CD14-positive monocyte (primary cell): Measurements from ENCODE around the gene UGT1A8. TPM values are rescaled to one million over a fixed set of nuclear protein-coding genes. Genes with fewer than 3 reads are reported as not detected.
"Not testable (repeated sequence)": the region's sequence is repeated elsewhere in the genome, so short reads cannot be mapped to it uniquely, and the experiment has no call there.

Experiments used
- DNase-seq, 3 donors: peaks; one replicate each; pipeline ENCODE4 v3.0.0-alpha.2; 2011 to 2022
- H2AFZ ChIP-seq: 2 replicates; pipeline ENCODE4 v1.6.0; 2012; ENCODE audit warnings: mild to moderate bottlenecking, low read depth, low read length, inconsistent platforms; ENCODE audit not compliant: insufficient read depth, poor library complexity, severe bottlenecking
- H3K27ac ChIP-seq, 2 donors: 1 replicate in 1 of 2; 2 replicates in 1 of 2; pipeline ENCODE4 v1.5.1; 2012 to 2013; ENCODE audit warnings: low read length in 2 of 2, control low read depth in 1 of 2, inconsistent platforms in 1 of 2, low read depth in 1 of 2, mild to moderate bottlenecking in 1 of 2
- H3K27me3 ChIP-seq, 2 donors: one replicate each; pipeline versions ENCODE4 v1.6.0 to v1.6.1; 2011 to 2013; ENCODE audit warnings: low read length in 2 of 2; ENCODE audit not compliant: control insufficient read depth in 2 of 2, insufficient read depth in 2 of 2
- H3K36me3 ChIP-seq, 2 donors: replicated peaks in 1 of 2; 1 replicate in 1 of 2; 2 replicates in 1 of 2; pipeline versions ENCODE4 v1.5.1 to v1.6.1; 2012 to 2013; ENCODE audit warnings: low read length in 2 of 2, control low read depth in 1 of 2, inconsistent platforms in 1 of 2, mild to moderate bottlenecking in 1 of 2; ENCODE audit not compliant: insufficient read depth in 2 of 2, control insufficient read depth in 1 of 2
- H3K4me1 ChIP-seq, 2 donors: 1 replicate in 1 of 2; 2 replicates in 1 of 2; pipeline versions ENCODE4 v1.5.1 to v1.6.1; 2012 to 2013; ENCODE audit warnings: low read length in 2 of 2, control low read depth in 1 of 2, inconsistent platforms in 1 of 2, mild to moderate bottlenecking in 1 of 2, moderate library complexity in 1 of 2; ENCODE audit not compliant: insufficient read depth in 2 of 2, control insufficient read depth in 1 of 2
- H3K4me2 ChIP-seq: replicated peaks from 2 replicates; pipeline ENCODE3; 2012; ENCODE audit warnings: low read length, moderate library complexity, mild to moderate bottlenecking; ENCODE audit not compliant: poor library complexity, severe bottlenecking; ENCODE audit errors: extremely low read depth
- H3K4me3 ChIP-seq, 3 experiments: fragments of 200-600 bp in 1 of 3; sonication (generic) in 1 of 3; replicated peaks in 1 of 3; 1 replicate in 2 of 3; 2 replicates in 1 of 3; pipeline ENCODE4 v1.5.1; 2011 to 2013; ENCODE audit warnings: low read length in 3 of 3, mild to moderate bottlenecking in 3 of 3, control low read depth in 2 of 3, low read depth in 2 of 3, inconsistent platforms in 1 of 3, moderate library complexity in 1 of 3
- H3K79me2 ChIP-seq: 2 replicates; pipeline ENCODE4 v1.6.0; 2012; ENCODE audit warnings: mild to moderate bottlenecking, control low read depth, inconsistent platforms, low read length, moderate library complexity; ENCODE audit not compliant: insufficient read depth
- H3K9ac ChIP-seq: 2 replicates; pipeline ENCODE4 v1.6.0; 2017; ENCODE audit warnings: low read length, mild to moderate bottlenecking; ENCODE audit not compliant: insufficient read depth, poor library complexity, severe bottlenecking
- H3K9me3 ChIP-seq, 2 donors: replicated peaks in 1 of 2; 1 replicate in 1 of 2; 2 replicates in 1 of 2; pipeline versions ENCODE4 v1.5.1 to v1.6.1; 2012 to 2013; ENCODE audit warnings: low read length in 2 of 2, control low read depth in 1 of 2; ENCODE audit not compliant: control insufficient read depth in 1 of 2, insufficient read depth in 1 of 2
- H4K20me1 ChIP-seq: 2 replicates; pipeline ENCODE4 v1.6.0; 2012; ENCODE audit warnings: mild to moderate bottlenecking, low read length, control low read depth, moderate library complexity; ENCODE audit not compliant: insufficient read depth
- H3K27ac Mint-ChIP-seq, 7 donors: one replicate each; pipeline ENCODE4 v1.8.0; 2020; ENCODE audit warnings: mild to moderate bottlenecking in 7 of 7, mixed read lengths in 7 of 7, moderate library complexity in 6 of 7, inconsistent platforms in 2 of 7
- H3K27me3 Mint-ChIP-seq, 3 donors: one replicate each; pipeline ENCODE4 v1.8.0; 2021 to 2022; ENCODE audit warnings: low read depth in 3 of 3, mild to moderate bottlenecking in 3 of 3, mixed read lengths in 3 of 3, moderate library complexity in 3 of 3, inconsistent platforms in 1 of 3
- H3K36me3 Mint-ChIP-seq, 2 donors: one replicate each; pipeline ENCODE4 v1.8.0; 2020; ENCODE audit warnings: mixed read lengths in 2 of 2, inconsistent platforms in 1 of 2, mild to moderate bottlenecking in 1 of 2
- H3K4me1 Mint-ChIP-seq: one replicate; pipeline ENCODE4 v1.8.0; 2020; ENCODE audit warnings: mild to moderate bottlenecking, mixed read lengths
- H3K4me3 Mint-ChIP-seq, 2 donors: one replicate each; pipeline ENCODE4 v1.8.0; 2020; ENCODE audit warnings: mild to moderate bottlenecking in 2 of 2, mixed read lengths in 2 of 2, moderate library complexity in 1 of 2
- H3K9me3 Mint-ChIP-seq, 7 donors: one replicate each; pipeline ENCODE4 v1.8.0; 2020 to 2022; ENCODE audit warnings: mixed read lengths in 7 of 7, mild to moderate bottlenecking in 6 of 7, moderate library complexity in 6 of 7, inconsistent platforms in 2 of 7
- CTCF ChIP-seq: fragments of 200-600 bp; IDR thresholded peaks from one replicate; pipeline ENCODE4 v1.8.0; 2022; ENCODE audit warnings: antibody characterized with exemption, mild to moderate bottlenecking
- WGBS: methylation state at CpG from one replicate; pipeline ENCODE4 v1.1.5; 2013; ENCODE audit warnings: missing lambda C conversion rate; ENCODE audit not compliant: insufficient coverage; 5-methylcytosine and 5-hydroxymethylcytosine counted together
- intact Hi-C, 2 donors: fragments of 100-400 bp; cut with micrococcal nuclease; formaldehyde crosslinking; loops; one replicate each; pipeline versions ENCODE4 v1.15.0 to v1.15.1; 2023
- polyA minus RNA-seq: library from RNA; depleted of rRNA, polyadenylated mRNA; stranded (reverse); fragments of >200 nt; gene quantifications from 2 replicates; pipeline ENCODE4 v1.2.3, GENCODE V29; 2012
- polyA plus RNA-seq, 3 donors: library from polyadenylated mRNA; depleted of rRNA in 1 of 3; unstranded in 2 of 3; stranded (reverse) in 1 of 3; fragments of 300-500 nt in 2 of 3; fragments of >200 nt in 1 of 3; fragmentation: Illumina TruSeq in 2 of 3; gene quantifications; 1 replicate in 2 of 3; 2 replicates in 1 of 3; pipeline ENCODE4 v1.2.3, GENCODE V29; 2012 to 2021
- total RNA-seq, 12 experiments: library from RNA in 1 of 12; stranded (reverse) in 1 of 12; fragments of 120-200 nt in 1 of 12; gene quantifications; one replicate each; pipeline ENCODE4 v1.2.4 and lab custom pipeline; 2013 to 2026; ENCODE audit warnings: mixed read lengths in 6 of 12, inconsistent platforms in 1 of 12

Gene UGT1A8
- not detected for total RNA-seq (2013)
- polyA plus RNA-seq, result not detected
- not detected in 2 replicates for polyA minus RNA-seq
- 0 to 0.35 (median 0) reads per million in 11 experiments for total RNA-seq (lab: John Stamatoyannopoulos, UW)

- H3K4me1 Mint-ChIP-seq, H3K27me3 ChIP-seq, H3K4me3 ChIP-seq, DNase-seq, H3K9ac ChIP-seq, H3K79me2 ChIP-seq, H4K20me1 ChIP-seq, H3K27ac ChIP-seq, H3K9me3 ChIP-seq, H3K4me1 ChIP-seq, intact Hi-C loops, H3K27ac Mint-ChIP-seq, H3K4me3 Mint-ChIP-seq, H3K4me2 ChIP-seq, H3K27me3 Mint-ChIP-seq, H3K36me3 Mint-ChIP-seq, H2AFZ ChIP-seq, H3K36me3 ChIP-seq: not testable (repeated sequence)
- H3K9me3 Mint-ChIP-seq, result peaks cover 6 to 29% (median 9%) of the 10 kb centered on the region in 7 donors
- WGBS, result 88% methylated on average over 3 of the region's 5 CpGs
Measured at GRCh38 chr2:233617476-233617875, at the start of gene UGT1A8. TSS of gene UGT1A8 (plus strand) at chr2:233617633. CDS start at chr2:233617708, 75 bp downstream.

GRCh38 chr2:233571001-233571400, 46.4 kb upstream of the UGT1A8 start:
- no peaks in the 10 kb centered on the region for H3K36me3 Mint-ChIP-seq
- Histone ChIP-seq H3K4me1 (no peaks in the 10 kb centered on the region), H3K79me2 (no peaks in the 10 kb centered on the region), H2AFZ (no peak overlapping the region), H4K20me1 (no peaks in the 10 kb centered on the region), H3K27ac (no peak overlapping the region), H3K4me3 (no peak overlapping the region), H3K36me3 (no peaks in the 10 kb centered on the region), H3K9me3 (no peaks in the 10 kb centered on the region), H3K27me3 (peaks cover 3 to 12% of the 10 kb centered on the region in 2 donors), H3K9ac (no peak overlapping the region), H3K4me2 (no peak overlapping the region)
- intact Hi-C loops, result no loop called here
- WGBS, result no CpG with 5 or more reads among the region's 1 CpG
- DNase-seq, result no peak
- peaks cover 0 to 7% (median 0%) of the 10 kb centered on the region in 7 donors for H3K9me3 Mint-ChIP-seq
- H3K4me3 Mint-ChIP-seq, result peak overlapping the region in 1 of 2 donors; percentile 9
- no peak for TF ChIP-seq CTCF
- peaks cover 8 to 18% (median 9%) of the 10 kb centered on the region in 3 donors for H3K27me3 Mint-ChIP-seq
- H3K27ac Mint-ChIP-seq, result no peak overlapping the region
- no peaks in the 10 kb centered on the region for H3K4me1 Mint-ChIP-seq
